Measurements from ENCODE around the gene FAM161A.
"Not testable (repeated sequence)": the region's sequence is repeated elsewhere in the genome, so short reads cannot be mapped to it uniquely, and the experiment has no call there.

GRCh38 chr2:61879351-61879750, 25.5 kb upstream of the FAM161A start:
- TF ChIP-seq CTCF (IDR thresholded peaks at IDR 0.05 in 4 of 5, conservative IDR thresholded peaks at IDR 0.05 in 1 of 5); POLR2A (IDR thresholded peaks at IDR 0.05): not testable (repeated sequence)
